ENCODE measurements around the gene SELENOI. TPM values are rescaled to one million over a fixed set of nuclear protein-coding genes. Genes with fewer than 3 reads are reported as not detected.
"Not testable (repeated sequence)": the region's sequence is repeated elsewhere in the genome, so short reads cannot be mapped to it uniquely, and the experiment has no call there.

SELENOI gene
- total RNA-seq, 1 donor: 34.1 TPM

GRCh38 chr2:26325851-26326250, 20.1 kb upstream of the SELENOI start:
- DNase-seq (ENCODE audit: low read depth): peak; percentile 40
- no peak for TF ChIP-seq CTCF (IDR thresholded peaks at IDR 0.05; ENCODE audit: insufficient read depth, low read depth, low read length)
- no peak overlapping the region for H3K4me3 ChIP-seq (ENCODE audit: low read depth, low read length)

GRCh38 chr2:26326514-26326913, 19.4 kb upstream of the SELENOI start:
- no peak for DNase-seq (ENCODE audit: low read depth)
- no peak for TF ChIP-seq CTCF (IDR thresholded peaks at IDR 0.05; ENCODE audit: insufficient read depth, low read depth, low read length)
- H3K4me3 ChIP-seq (ENCODE audit: low read depth, low read length): no peak overlapping the region

- no peak overlapping the region for H3K4me3 ChIP-seq (ENCODE audit: low read depth, low read length)
- peak; percentile 55 for DNase-seq (ENCODE audit: low read depth)
- no peak for TF ChIP-seq CTCF (IDR thresholded peaks at IDR 0.05; ENCODE audit: insufficient read depth, low read depth, low read length)
These were observed 18.4 kb upstream of the SELENOI start for GRCh38 chr2:26327291-26328272.

GRCh38 chr2:26329083-26329482, 16.9 kb upstream of the SELENOI start:
- DNase-seq (ENCODE audit: low read depth); H3K4me3 ChIP-seq (ENCODE audit: low read depth, low read length): not testable (repeated sequence)

GRCh38 chr2:26330114-26330549, 15.8 kb upstream of the SELENOI start:
- peak; percentile 97 for DNase-seq (ENCODE audit: low read depth)
- H3K4me3 ChIP-seq (ENCODE audit: low read depth, low read length): peak overlapping the region; percentile 5
- peak; percentile 93 for TF ChIP-seq CTCF (IDR thresholded peaks at IDR 0.05; ENCODE audit: insufficient read depth, low read depth, low read length)

GRCh38 chr2:26330604-26331003, 15.3 kb upstream of the SELENOI start:
- H3K4me3 ChIP-seq (ENCODE audit: low read depth, low read length): peak overlapping the region; percentile 5
- no peak for TF ChIP-seq CTCF (IDR thresholded peaks at IDR 0.05; ENCODE audit: insufficient read depth, low read depth, low read length)
- peak; percentile 22 for DNase-seq (ENCODE audit: low read depth)

- not testable (repeated sequence) for H3K4me3 ChIP-seq (ENCODE audit: low read depth, low read length); DNase-seq (ENCODE audit: low read depth)
These were observed 14.6 kb upstream of the SELENOI start for GRCh38 chr2:26331321-26331720.

GRCh38 chr2:26333293-26333692, 12.7 kb upstream of the SELENOI start:
- TF ChIP-seq CTCF (IDR thresholded peaks at IDR 0.05; ENCODE audit: insufficient read depth, low read depth, low read length): no peak
- H3K4me3 ChIP-seq (ENCODE audit: low read depth, low read length): no peak overlapping the region
- no peak for DNase-seq (ENCODE audit: low read depth)
